H1 (cell line): ENCODE measurements around the gene CDCA4. TPM values are rescaled to one million over a fixed set of nuclear protein-coding genes. Genes with fewer than 3 reads are reported as not detected.

Experiments
- GABPA ChIP-seq: IDR thresholded peaks from 2 replicates; pipeline ENCODE4 v1.6.1; 2011; ENCODE audit warnings: mild to moderate bottlenecking, low read length, moderate library complexity, borderline replicate concordance; ENCODE audit not compliant: insufficient read depth
- JUND ChIP-seq: IDR thresholded peaks from 2 replicates; pipeline ENCODE4 v1.6.1; 2011; ENCODE audit warnings: mild to moderate bottlenecking, improper control_type of control experiment, low read length
- polyA plus RNA-seq, 7 experiments: library from polyadenylated mRNA; depleted of rRNA in 3 of 7; stranded (reverse) in 5 of 7; unstranded in 2 of 7; fragments of >200 nt in 5 of 7; fragments of 200-250 nt in 2 of 7; gene quantifications; 1 replicate in 5 of 7; 2 replicates in 1 of 7; 4 replicates in 1 of 7; pipeline versions ENCODE4 v1.2.1 to v1.2.3, GENCODE V29; 2011 to 2013; ENCODE audit warnings: missing spikeins in 2 of 7, mixed read lengths in 2 of 7
- total RNA-seq: library from RNA; stranded (reverse); fragmentation: NEBNext Ultra II Directional; extraction: Animal tissue kit (Norgen Biotek cat#: 25700); gene quantifications from 2 replicates; pipeline ENCODE4 v1.2.1, GENCODE V29; 2021
- TF ChIP-seq, protein P1 (sequence below): fragments of 300-600 bp; sonication (generic); IDR thresholded peaks from 2 replicates; pipeline ENCODE4 v1.7.1; 2012; ENCODE audit warnings: low read length, moderate library complexity, mild to moderate bottlenecking, inconsistent platforms; ENCODE audit not compliant: insufficient replicate concordance

CDCA4 gene
- total and polyA plus RNA-seq, 2 of the 8 experiments (the other 6 are each of a cell fraction or from before 2014, with no cell fraction given): 49.9 to 62.4 TPM

DNA sequence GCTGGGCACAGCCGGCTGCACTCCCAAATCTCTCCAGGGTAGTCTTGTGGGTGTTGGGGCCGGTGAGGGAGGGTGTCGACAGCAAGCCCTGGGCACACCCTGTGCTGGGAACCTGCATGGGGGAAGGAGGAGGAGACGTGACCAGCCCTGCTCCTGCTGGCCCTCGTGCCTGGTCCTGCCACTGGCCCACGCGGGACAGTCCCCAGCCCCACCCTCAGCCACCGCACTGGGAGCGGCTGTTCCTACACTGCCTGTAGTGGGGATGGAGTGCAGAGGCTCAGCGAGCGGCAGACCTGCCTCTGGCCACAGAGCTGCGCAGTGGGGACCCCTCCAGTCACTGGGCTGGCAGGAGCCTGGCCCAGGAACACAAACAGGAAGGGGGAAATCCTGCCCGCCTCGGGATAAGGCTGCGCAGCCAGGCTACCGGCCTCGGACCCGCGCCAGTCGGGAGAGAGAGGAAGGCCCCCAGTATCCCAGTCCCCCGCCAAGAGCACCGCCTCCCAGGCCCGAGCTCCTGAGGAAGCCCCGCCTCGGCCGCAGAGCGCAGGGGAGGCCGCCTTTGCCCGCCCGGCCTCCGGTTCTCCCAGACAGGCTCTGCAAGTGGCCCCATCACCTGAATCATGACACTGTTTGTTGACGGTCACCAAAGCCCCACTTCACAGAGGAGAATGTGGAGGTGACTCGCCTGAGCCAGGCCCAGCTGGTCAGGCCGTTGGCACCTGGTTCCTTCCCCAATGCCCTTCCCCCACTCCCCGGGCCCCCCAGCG, 53.3 kb downstream of the CDCA4 start (continued):
- TF ChIP-seq, protein P1, sequence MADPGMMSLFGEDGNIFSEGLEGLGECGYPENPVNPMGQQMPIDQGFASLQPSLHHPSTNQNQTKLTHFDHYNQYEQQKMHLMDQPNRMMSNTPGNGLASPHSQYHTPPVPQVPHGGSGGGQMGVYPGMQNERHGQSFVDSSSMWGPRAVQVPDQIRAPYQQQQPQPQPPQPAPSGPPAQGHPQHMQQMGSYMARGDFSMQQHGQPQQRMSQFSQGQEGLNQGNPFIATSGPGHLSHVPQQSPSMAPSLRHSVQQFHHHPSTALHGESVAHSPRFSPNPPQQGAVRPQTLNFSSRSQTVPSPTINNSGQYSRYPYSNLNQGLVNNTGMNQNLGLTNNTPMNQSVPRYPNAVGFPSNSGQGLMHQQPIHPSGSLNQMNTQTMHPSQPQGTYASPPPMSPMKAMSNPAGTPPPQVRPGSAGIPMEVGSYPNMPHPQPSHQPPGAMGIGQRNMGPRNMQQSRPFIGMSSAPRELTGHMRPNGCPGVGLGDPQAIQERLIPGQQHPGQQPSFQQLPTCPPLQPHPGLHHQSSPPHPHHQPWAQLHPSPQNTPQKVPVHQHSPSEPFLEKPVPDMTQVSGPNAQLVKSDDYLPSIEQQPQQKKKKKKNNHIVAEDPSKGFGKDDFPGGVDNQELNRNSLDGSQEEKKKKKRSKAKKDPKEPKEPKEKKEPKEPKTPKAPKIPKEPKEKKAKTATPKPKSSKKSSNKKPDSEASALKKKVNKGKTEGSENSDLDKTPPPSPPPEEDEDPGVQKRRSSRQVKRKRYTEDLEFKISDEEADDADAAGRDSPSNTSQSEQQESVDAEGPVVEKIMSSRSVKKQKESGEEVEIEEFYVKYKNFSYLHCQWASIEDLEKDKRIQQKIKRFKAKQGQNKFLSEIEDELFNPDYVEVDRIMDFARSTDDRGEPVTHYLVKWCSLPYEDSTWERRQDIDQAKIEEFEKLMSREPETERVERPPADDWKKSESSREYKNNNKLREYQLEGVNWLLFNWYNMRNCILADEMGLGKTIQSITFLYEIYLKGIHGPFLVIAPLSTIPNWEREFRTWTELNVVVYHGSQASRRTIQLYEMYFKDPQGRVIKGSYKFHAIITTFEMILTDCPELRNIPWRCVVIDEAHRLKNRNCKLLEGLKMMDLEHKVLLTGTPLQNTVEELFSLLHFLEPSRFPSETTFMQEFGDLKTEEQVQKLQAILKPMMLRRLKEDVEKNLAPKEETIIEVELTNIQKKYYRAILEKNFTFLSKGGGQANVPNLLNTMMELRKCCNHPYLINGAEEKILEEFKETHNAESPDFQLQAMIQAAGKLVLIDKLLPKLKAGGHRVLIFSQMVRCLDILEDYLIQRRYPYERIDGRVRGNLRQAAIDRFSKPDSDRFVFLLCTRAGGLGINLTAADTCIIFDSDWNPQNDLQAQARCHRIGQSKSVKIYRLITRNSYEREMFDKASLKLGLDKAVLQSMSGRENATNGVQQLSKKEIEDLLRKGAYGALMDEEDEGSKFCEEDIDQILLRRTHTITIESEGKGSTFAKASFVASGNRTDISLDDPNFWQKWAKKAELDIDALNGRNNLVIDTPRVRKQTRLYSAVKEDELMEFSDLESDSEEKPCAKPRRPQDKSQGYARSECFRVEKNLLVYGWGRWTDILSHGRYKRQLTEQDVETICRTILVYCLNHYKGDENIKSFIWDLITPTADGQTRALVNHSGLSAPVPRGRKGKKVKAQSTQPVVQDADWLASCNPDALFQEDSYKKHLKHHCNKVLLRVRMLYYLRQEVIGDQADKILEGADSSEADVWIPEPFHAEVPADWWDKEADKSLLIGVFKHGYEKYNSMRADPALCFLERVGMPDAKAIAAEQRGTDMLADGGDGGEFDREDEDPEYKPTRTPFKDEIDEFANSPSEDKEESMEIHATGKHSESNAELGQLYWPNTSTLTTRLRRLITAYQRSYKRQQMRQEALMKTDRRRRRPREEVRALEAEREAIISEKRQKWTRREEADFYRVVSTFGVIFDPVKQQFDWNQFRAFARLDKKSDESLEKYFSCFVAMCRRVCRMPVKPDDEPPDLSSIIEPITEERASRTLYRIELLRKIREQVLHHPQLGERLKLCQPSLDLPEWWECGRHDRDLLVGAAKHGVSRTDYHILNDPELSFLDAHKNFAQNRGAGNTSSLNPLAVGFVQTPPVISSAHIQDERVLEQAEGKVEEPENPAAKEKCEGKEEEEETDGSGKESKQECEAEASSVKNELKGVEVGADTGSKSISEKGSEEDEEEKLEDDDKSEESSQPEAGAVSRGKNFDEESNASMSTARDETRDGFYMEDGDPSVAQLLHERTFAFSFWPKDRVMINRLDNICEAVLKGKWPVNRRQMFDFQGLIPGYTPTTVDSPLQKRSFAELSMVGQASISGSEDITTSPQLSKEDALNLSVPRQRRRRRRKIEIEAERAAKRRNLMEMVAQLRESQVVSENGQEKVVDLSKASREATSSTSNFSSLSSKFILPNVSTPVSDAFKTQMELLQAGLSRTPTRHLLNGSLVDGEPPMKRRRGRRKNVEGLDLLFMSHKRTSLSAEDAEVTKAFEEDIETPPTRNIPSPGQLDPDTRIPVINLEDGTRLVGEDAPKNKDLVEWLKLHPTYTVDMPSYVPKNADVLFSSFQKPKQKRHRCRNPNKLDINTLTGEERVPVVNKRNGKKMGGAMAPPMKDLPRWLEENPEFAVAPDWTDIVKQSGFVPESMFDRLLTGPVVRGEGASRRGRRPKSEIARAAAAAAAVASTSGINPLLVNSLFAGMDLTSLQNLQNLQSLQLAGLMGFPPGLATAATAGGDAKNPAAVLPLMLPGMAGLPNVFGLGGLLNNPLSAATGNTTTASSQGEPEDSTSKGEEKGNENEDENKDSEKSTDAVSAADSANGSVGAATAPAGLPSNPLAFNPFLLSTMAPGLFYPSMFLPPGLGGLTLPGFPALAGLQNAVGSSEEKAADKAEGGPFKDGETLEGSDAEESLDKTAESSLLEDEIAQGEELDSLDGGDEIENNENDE: no peak
- TF ChIP-seq JUND (no peak), GABPA (0 out of 2 replicates have a peak, but pooled peaks have one; percentile 12)
